HepG2 (cell line): ENCODE data around the gene RIPOR1.

Experiments
- CBFB ChIP-seq: sonication (generic); formaldehyde crosslinking; IDR thresholded peaks from 2 replicates; pipeline ENCODE4 v1.4.0; 2020; ENCODE audit warnings: missing genetic modification reagents
- CTCF ChIP-seq: sonication (generic); formaldehyde crosslinking; IDR thresholded peaks from 2 replicates; pipeline ENCODE4 v1.5.0; 2020; ENCODE audit warnings: mild to moderate bottlenecking, missing genetic modification reagents, moderate library complexity
- POLR2AphosphoS5 ChIP-seq: IDR thresholded peaks from 2 replicates; pipeline ENCODE4 v1.6.1; 2012; ENCODE audit warnings: low read depth, low read length
- PRDM10 ChIP-seq: sonication (generic); formaldehyde crosslinking; IDR thresholded peaks from 2 replicates; pipeline ENCODE4 v1.4.0; 2020; ENCODE audit warnings: low read depth, missing genetic modification reagents
- RAD21 ChIP-seq: fragments of 450-650 bp; formaldehyde crosslinking; IDR thresholded peaks from 2 replicates; pipeline ENCODE4 v1.5.0; 2020; ENCODE audit warnings: mild to moderate bottlenecking
- SNAPC2 ChIP-seq: sonication (generic); formaldehyde crosslinking; IDR thresholded peaks from 2 replicates; pipeline ENCODE4 v1.8.1; 2022; ENCODE audit warnings: mild to moderate bottlenecking, missing genetic modification reagents
- ZNF12 ChIP-seq: sonication (generic); formaldehyde crosslinking; IDR thresholded peaks from 2 replicates; pipeline ENCODE4 v1.5.0; 2020; ENCODE audit warnings: missing genetic modification reagents
- ZNF768 ChIP-seq: sonication (generic); formaldehyde crosslinking; IDR thresholded peaks from 2 replicates; pipeline ENCODE4 v1.4.0; 2020; ENCODE audit warnings: missing genetic modification reagents

- TF ChIP-seq SNAPC2 (CRISPR knock-in tag) = no peak
- no peak for TF ChIP-seq RAD21 (CRISPR knock-in tag)
- no peak for TF ChIP-seq CTCF (CRISPR knock-in tag)
- no peak for TF ChIP-seq ZNF768
- no peak for TF ChIP-seq ZNF12
- TF ChIP-seq CBFB (CRISPR knock-in tag) = no peak
- no peak for TF ChIP-seq POLR2AphosphoS5
- TF ChIP-seq PRDM10 (CRISPR knock-in tag) = no peak
Observed at GRCh38 chr16:67541391-67542263, 13.0 kb downstream of the RIPOR1 start.
